ENCODE measurements around the gene GALNTL6.

DNA sequence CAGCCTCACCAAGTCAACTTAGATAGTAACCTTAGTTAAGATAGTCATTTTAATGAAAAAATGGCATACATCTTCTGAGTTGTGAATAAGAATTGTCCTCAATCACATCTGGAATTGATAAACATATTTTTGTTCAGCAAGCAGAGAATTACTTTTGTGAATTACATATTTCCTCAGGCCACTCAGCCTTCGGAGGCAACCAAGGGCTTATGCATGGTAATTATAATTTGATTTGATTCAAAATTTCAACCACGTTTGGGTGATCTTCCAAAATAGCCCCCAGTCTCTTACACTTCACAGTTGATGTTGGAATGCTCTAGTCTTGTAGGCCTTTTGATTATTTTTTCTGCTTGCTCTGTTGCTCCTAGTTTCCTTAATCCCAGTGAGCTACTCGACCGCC is 63.4 kb downstream of the GALNTL6 start:
- TF ChIP-seq EZH2 (IDR thresholded peaks at IDR 0.05; ENCODE audit: insufficient read depth, poor library complexity, severe bottlenecking) (no peak), EZH2phosphoT487 (IDR thresholded peaks at IDR 0.05; ENCODE audit: insufficient read depth, low read depth) (no peak)
